Caco-2 (cell line): ENCODE measurements around the gene JAK1. TPM values are rescaled to one million over a fixed set of nuclear protein-coding genes. Genes with fewer than 3 reads are reported as not detected.
"Not testable (repeated sequence)": the region's sequence is repeated elsewhere in the genome, so short reads cannot be mapped to it uniquely, and the experiment has no call there.

Experiments used
- BruUV-seq: library from RNA; stranded (reverse); fragments of 400-500 nt; replicated peaks from 2 replicates; lab custom pipeline; 2021; lab: Mats Ljungman, UMichigan
- CTCF ChIA-PET: fragments of 300-600 bp; sonication (Branson Sonifier 250); formaldehyde crosslinking; loops from one replicate; lab custom pipeline; 2022; ENCODE audit warnings: antibody characterized with exemption; lab: Charles Lee
- POLR2A ChIA-PET: fragments of 300-600 bp; sonication (Branson Sonifier 250); formaldehyde crosslinking; loops from one replicate; lab custom pipeline; 2022; ENCODE audit warnings: antibody characterized with exemption; lab: Charles Lee
- DNase-seq, 2 experiments: peaks; one replicate each; pipeline versions ENCODE4 v3.0.0 to v3.0.0-alpha.2; 2020 to 2022
- H3K27me3 ChIP-seq: replicated peaks from 2 replicates; pipeline ENCODE4 v1.6.0; 2011; ENCODE audit warnings: low read length; ENCODE audit not compliant: control insufficient read depth, insufficient read depth
- H3K36me3 ChIP-seq: 2 replicates; pipeline ENCODE4 v1.5.1; 2011; ENCODE audit warnings: low read length; ENCODE audit not compliant: control insufficient read depth, insufficient read depth
- H3K4me1 ChIP-seq: fragments of 250-450 bp; sonication (Bioruptor Pico); 2 replicates; pipeline ENCODE4 v1.5.1; 2020; ENCODE audit warnings: mild to moderate bottlenecking
- H3K4me3 ChIP-seq: 2 replicates; pipeline ENCODE4 v1.5.1; 2011; ENCODE audit warnings: low read depth, mild to moderate bottlenecking, control low read depth, low read length
- H3K9me3 ChIP-seq: fragments of 250-450 bp; sonication (Bioruptor Pico); 2 replicates; pipeline ENCODE4 v1.5.1; 2020; ENCODE audit warnings: mild to moderate bottlenecking, moderate library complexity
- H3K27ac Mint-ChIP-seq: one replicate; pipeline ENCODE4 v1.8.0; 2022; ENCODE audit warnings: mixed read lengths; ENCODE audit not compliant: unreplicated experiment
- H3K27me3 Mint-ChIP-seq: one replicate; pipeline ENCODE4 v1.8.0; 2022; ENCODE audit warnings: mixed read lengths; ENCODE audit not compliant: insufficient read depth, unreplicated experiment
- H3K36me3 Mint-ChIP-seq: one replicate; pipeline ENCODE4 v1.8.0; 2022; ENCODE audit warnings: mild to moderate bottlenecking, mixed read lengths; ENCODE audit not compliant: insufficient read depth, unreplicated experiment
- H3K4me1 Mint-ChIP-seq: one replicate; pipeline ENCODE4 v1.8.0; 2022; ENCODE audit warnings: low read depth, mixed read lengths; ENCODE audit not compliant: unreplicated experiment
- H3K4me3 Mint-ChIP-seq: one replicate; pipeline ENCODE4 v1.8.0; 2022; ENCODE audit warnings: mild to moderate bottlenecking, moderate library complexity, mixed read lengths; ENCODE audit not compliant: unreplicated experiment
- H3K9me3 Mint-ChIP-seq: one replicate; pipeline ENCODE4 v1.8.0; 2022; ENCODE audit warnings: mixed read lengths; ENCODE audit not compliant: unreplicated experiment
- intact Hi-C: fragments of 100-400 bp; cut with micrococcal nuclease; formaldehyde crosslinking; loops from one replicate; pipeline ENCODE4 v1.10.0; 2022; ENCODE audit not compliant: unreplicated experiment
- total RNA-seq: library from RNA; stranded (reverse); gene quantifications from 2 replicates; pipeline ENCODE4 v1.2.3, GENCODE V29; 2022
- TF ChIP-seq, protein P1 (sequence below), 2 experiments: fragments of 200-600 bp in 1 of 2; IDR thresholded peaks; 1 replicate in 1 of 2; 2 replicates in 1 of 2; pipeline versions ENCODE4 v1.5.1 to v1.8.0; 2011 to 2022; ENCODE audit warnings: antibody characterized with exemption in 1 of 2, control low read depth in 1 of 2, inconsistent platforms in 1 of 2, low read depth in 1 of 2, low read length in 1 of 2, mild to moderate bottlenecking in 1 of 2, moderate library complexity in 1 of 2; ENCODE audit not compliant: insufficient read depth in 1 of 2, severe bottlenecking in 1 of 2, unreplicated experiment in 1 of 2

Gene JAK1
- total RNA-seq, 1 experiment from 2014 or later = 35.5 TPM

DNA sequence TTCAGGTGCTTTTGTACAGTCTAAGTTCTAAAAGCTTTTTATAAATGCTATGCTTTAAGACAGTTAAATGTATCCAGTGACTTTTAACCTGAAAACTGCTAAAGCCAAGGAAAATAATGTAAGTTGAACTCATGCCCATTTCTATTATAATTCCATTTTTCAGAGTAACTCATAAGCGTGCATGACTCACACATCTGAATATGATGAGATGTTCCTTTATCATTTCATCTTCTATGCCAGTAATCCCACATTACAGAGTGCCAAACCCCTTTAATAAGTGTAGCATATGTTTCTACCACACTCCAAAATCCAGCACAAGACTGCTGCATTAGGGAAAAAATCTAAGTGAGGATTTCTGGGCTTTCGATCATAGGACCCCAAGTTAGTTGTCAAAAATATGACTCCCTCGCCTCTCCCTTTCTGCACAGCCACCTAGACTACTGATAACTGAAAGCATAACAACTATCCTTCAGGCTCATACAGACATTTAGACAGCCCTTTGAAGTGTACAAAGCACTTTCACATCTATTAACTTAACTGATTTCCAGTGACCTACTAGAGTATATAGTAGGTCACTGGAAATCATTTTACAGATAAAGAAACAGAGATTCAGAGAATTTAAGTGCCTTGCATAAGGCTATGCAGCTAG lies 45.3 kb downstream of the JAK1 start:
- no peak overlapping the region for H3K4me3 ChIP-seq
- no peaks in the 10 kb centered on the region for H3K36me3 Mint-ChIP-seq
- H3K27me3 ChIP-seq = no peaks in the 10 kb centered on the region
- no peaks in the 10 kb centered on the region for H3K9me3 ChIP-seq
- H3K4me3 Mint-ChIP-seq = no peak overlapping the region
- BruUV-seq = no TSS peak
- H3K9me3 Mint-ChIP-seq = no peaks in the 10 kb centered on the region
- no peak overlapping the region for H3K27ac Mint-ChIP-seq
- no peaks in the 10 kb centered on the region for H3K27me3 Mint-ChIP-seq
- DNase-seq = no peak
- intact Hi-C loops = no loop called here
- no peaks in the 10 kb centered on the region for H3K36me3 ChIP-seq
- POLR2A ChIA-PET = no interaction called here
- H3K4me1 Mint-ChIP-seq = peaks cover 24% of the 10 kb centered on the region
- peaks cover 41% of the 10 kb centered on the region for H3K4me1 ChIP-seq
- TF ChIP-seq, protein P1, sequence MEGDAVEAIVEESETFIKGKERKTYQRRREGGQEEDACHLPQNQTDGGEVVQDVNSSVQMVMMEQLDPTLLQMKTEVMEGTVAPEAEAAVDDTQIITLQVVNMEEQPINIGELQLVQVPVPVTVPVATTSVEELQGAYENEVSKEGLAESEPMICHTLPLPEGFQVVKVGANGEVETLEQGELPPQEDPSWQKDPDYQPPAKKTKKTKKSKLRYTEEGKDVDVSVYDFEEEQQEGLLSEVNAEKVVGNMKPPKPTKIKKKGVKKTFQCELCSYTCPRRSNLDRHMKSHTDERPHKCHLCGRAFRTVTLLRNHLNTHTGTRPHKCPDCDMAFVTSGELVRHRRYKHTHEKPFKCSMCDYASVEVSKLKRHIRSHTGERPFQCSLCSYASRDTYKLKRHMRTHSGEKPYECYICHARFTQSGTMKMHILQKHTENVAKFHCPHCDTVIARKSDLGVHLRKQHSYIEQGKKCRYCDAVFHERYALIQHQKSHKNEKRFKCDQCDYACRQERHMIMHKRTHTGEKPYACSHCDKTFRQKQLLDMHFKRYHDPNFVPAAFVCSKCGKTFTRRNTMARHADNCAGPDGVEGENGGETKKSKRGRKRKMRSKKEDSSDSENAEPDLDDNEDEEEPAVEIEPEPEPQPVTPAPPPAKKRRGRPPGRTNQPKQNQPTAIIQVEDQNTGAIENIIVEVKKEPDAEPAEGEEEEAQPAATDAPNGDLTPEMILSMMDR (IDR thresholded peaks at IDR 0.05; ENCODE audit: insufficient read depth in 1 of 2, low read depth in 1 of 2, low read length in 1 of 2, severe bottlenecking in 1 of 2, unreplicated experiment in 1 of 2) = no peak
- CTCF ChIA-PET = no interaction called here

GRCh38 chr1:64919120-64919519 lies 47.2 kb downstream of the JAK1 start:
- H3K9me3 Mint-ChIP-seq, H3K36me3 ChIP-seq, H3K27me3 Mint-ChIP-seq, H3K4me3 Mint-ChIP-seq, DNase-seq, H3K27me3 ChIP-seq, H3K4me3 ChIP-seq, H3K36me3 Mint-ChIP-seq, H3K9me3 ChIP-seq, CTCF ChIA-PET, BruUV-seq, POLR2A ChIA-PET: not testable (repeated sequence)
- intact Hi-C loops = loop anchor here (5.0 kb wide), 2 partner anchors 33 to 48 kb away; partner anchors contain the start of gene JAK1
- H3K4me1 ChIP-seq = peaks cover 54% of the 10 kb centered on the region
- Mint-ChIP-seq H3K4me1 (peaks cover 26% of the 10 kb centered on the region), H3K27ac (peak overlapping the region; percentile 55)

DNA sequence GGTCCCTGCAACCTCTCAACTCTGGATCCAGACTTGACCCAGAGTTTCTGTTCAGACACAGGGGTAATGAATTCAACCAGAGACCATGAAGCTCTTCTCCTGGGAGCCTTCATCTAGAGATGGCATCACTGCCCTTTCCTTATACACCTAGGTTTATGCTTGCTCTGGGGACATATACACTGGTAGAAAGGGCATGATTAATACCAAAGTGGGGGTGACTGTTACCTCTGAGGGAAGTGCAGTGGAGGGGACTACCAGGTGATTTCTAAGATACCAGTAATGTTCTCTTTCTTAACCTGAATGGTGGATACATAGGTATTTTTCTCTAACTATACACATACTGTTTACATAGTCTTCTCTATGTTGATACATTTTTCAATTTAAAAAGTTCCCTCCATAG lies 48.4 kb downstream of the JAK1 start:
- Mint-ChIP-seq H3K27ac (peak overlapping the region; percentile 92), H3K27me3 (no peaks in the 10 kb centered on the region), H3K36me3 (no peaks in the 10 kb centered on the region), H3K9me3 (no peaks in the 10 kb centered on the region), H3K4me3 (no peak overlapping the region), H3K4me1 (peaks cover 33% of the 10 kb centered on the region)
- no TSS peak for BruUV-seq
- CTCF ChIA-PET = no interaction called here
- POLR2A ChIA-PET = no interaction called here
- TF ChIP-seq, protein P1 (IDR thresholded peaks at IDR 0.05; ENCODE audit: insufficient read depth in 1 of 2, low read depth in 1 of 2, low read length in 1 of 2, severe bottlenecking in 1 of 2, unreplicated experiment in 1 of 2) = no peak
- Histone ChIP-seq H3K9me3 (no peaks in the 10 kb centered on the region), H3K4me1 (peaks cover 55% of the 10 kb centered on the region), H3K27me3 (no peaks in the 10 kb centered on the region), H3K36me3 (no peaks in the 10 kb centered on the region), H3K4me3 (no peak overlapping the region)
- intact Hi-C loops = loop anchor here (5.0 kb wide), 2 partner anchors 34 to 49 kb away; partner anchors contain the start of gene JAK1
- no peak for DNase-seq
